Cardiac septum (tissue), 1 donor: Measurements from ENCODE around the gene RASA3. TPM values are rescaled to one million over a fixed set of nuclear protein-coding genes. Genes with fewer than 3 reads are reported as not detected.

Experiments
- total RNA-seq: library from RNA; stranded (reverse); fragmentation: NEBNext Ultra II Directional; extraction: Animal tissue kit (Norgen Biotek cat#: 25700); gene quantifications from one replicate; pipeline ENCODE4 v1.2.1, GENCODE V29; 2021
- donor health status: DM: no; HTN: no; CAD: no.

Gene RASA3
- total RNA-seq, 1 donor from 2014 or later: 9.7 TPM

Other genes with a start within 250 kb of the RASA3 start
- 0.40 TPM for gene C13orf46, start 158.5 kb downstream of the RASA3 start, total RNA-seq
- gene CFAP97D2, start 46.6 kb upstream of the RASA3 start, total RNA-seq: not detected
- gene CDC16, start 102.3 kb upstream of the RASA3 start, total RNA-seq: 32.0 TPM
- 28.8 TPM for gene UPF3A, start 149.0 kb upstream of the RASA3 start, total RNA-seq
- 11.2 TPM for gene CHAMP1, start 181.9 kb upstream of the RASA3 start, total RNA-seq